HepG2 (cell line): ENCODE results near the gene MUC6. TPM values are rescaled to one million over a fixed set of nuclear protein-coding genes. Genes with fewer than 3 reads are reported as not detected.

Source experiments
- ASH2L ChIP-seq: fragments of 300-600, 200-600 bp; sonication (generic); IDR thresholded peaks from 2 replicates; pipeline ENCODE4 v1.7.0; 2017; ENCODE audit warnings: low read depth, mild to moderate bottlenecking, moderate library complexity, mixed read lengths, low read length; ENCODE audit not compliant: insufficient read length
- ELF3 ChIP-seq: IDR thresholded peaks from 2 replicates; pipeline ENCODE4 v1.6.1; 2016; ENCODE audit warnings: missing genetic modification reagents, missing compliant biosample characterization
- FOSL2 ChIP-seq: sonication (generic); formaldehyde crosslinking; IDR thresholded peaks from 2 replicates; pipeline ENCODE4 v1.4.0; 2020; ENCODE audit warnings: missing genetic modification reagents
- MAFK ChIP-seq, 2 experiments: IDR thresholded peaks in 1 of 2; conservative IDR thresholded peaks in 1 of 2; 2 replicates each; pipeline ENCODE4 v1.6.1; 2011; ENCODE audit warnings: improper control_type of control experiment in 2 of 2, low read length in 2 of 2
- MXI1 ChIP-seq: IDR thresholded peaks from 3 replicates; pipeline ENCODE4 v1.6.1; 2012; ENCODE audit warnings: low read depth, low read length, inconsistent platforms, borderline replicate concordance
- NKX3-1 ChIP-seq: sonication (generic); formaldehyde crosslinking; IDR thresholded peaks from 2 replicates; pipeline ENCODE4 v1.5.0; 2020; ENCODE audit warnings: missing genetic modification reagents
- TFDP2 ChIP-seq: sonication (generic); formaldehyde crosslinking; IDR thresholded peaks from 2 replicates; pipeline ENCODE4 v1.4.0; 2020; ENCODE audit warnings: missing genetic modification reagents
- ZIK1 ChIP-seq: sonication (generic); formaldehyde crosslinking; IDR thresholded peaks from 2 replicates; pipeline ENCODE4 v1.5.0; 2020; ENCODE audit warnings: mild to moderate bottlenecking, low read depth, missing genetic modification reagents, borderline replicate concordance
- ZKSCAN5 ChIP-seq: sonication (generic); formaldehyde crosslinking; IDR thresholded peaks from 2 replicates; pipeline ENCODE4 v1.5.1; 2020; ENCODE audit warnings: mild to moderate bottlenecking, missing genetic modification reagents
- ZNF407 ChIP-seq: sonication (generic); formaldehyde crosslinking; IDR thresholded peaks from one replicate; pipeline ENCODE4 v1.5.1; 2020; ENCODE audit warnings: mild to moderate bottlenecking, missing genetic modification reagents; ENCODE audit errors: not compliant biosample characterization
- ZNF646 ChIP-seq: sonication (generic); formaldehyde crosslinking; IDR thresholded peaks from 2 replicates; pipeline ENCODE4 v1.9.0; 2021; ENCODE audit warnings: mild to moderate bottlenecking, missing genetic modification reagents
- ZNF709 ChIP-seq: sonication (generic); formaldehyde crosslinking; IDR thresholded peaks from 2 replicates; pipeline ENCODE4 v1.5.0; 2020; ENCODE audit warnings: mild to moderate bottlenecking, missing genetic modification reagents
- polyA plus RNA-seq, 8 experiments: library from polyadenylated mRNA; depleted of rRNA in 3 of 8; stranded (reverse) in 7 of 8; unstranded in 1 of 8; fragments of >200 nt; fragmentation: Illumina TruSeq in 4 of 8; extraction: Trizol in 4 of 8; gene quantifications; 2 replicates each; pipeline versions ENCODE4 v1.2.1 to v1.2.3, GENCODE V29; 2011 to 2016; ENCODE audit warnings: low read depth in 4 of 8, missing spikeins in 1 of 8, mixed read lengths in 1 of 8; ENCODE audit not compliant: insufficient read depth in 1 of 8
- total RNA-seq, 5 experiments: library from RNA; depleted of rRNA; stranded (reverse); fragments of >200 nt; fragmentation: Illumina TruSeq; extraction: Trizol; gene quantifications; 2 replicates each; pipeline ENCODE4 v1.2.3, GENCODE V29; 2016; ENCODE audit warnings: low read depth in 1 of 5

The MUC6 gene
- total and polyA plus RNA-seq, 2 of the 13 experiments (the other 11 are each of a cell fraction or from before 2014, with no cell fraction given): not detected

GRCh38 chr11:1050581-1051355 is 14.2 kb upstream of the MUC6 start (continued):
- peak; percentile 44; the same call in 1 of the 3 replicates for TF ChIP-seq MXI1
- TF ChIP-seq ZIK1 (CRISPR knock-in tag): 0 out of 2 replicates have a peak, but pooled peaks have one; percentile 50
- no peak for TF ChIP-seq ZNF646 (CRISPR knock-in tag)
- no peak for TF ChIP-seq ZNF709
- TF ChIP-seq ELF3 (CRISPR knock-in tag): peak; percentile 39; the same call in 1 of the 2 replicates
- no peak for TF ChIP-seq TFDP2 (CRISPR knock-in tag)
- TF ChIP-seq ZKSCAN5 (CRISPR knock-in tag): no peak
- TF ChIP-seq NKX3-1: no peak
- TF ChIP-seq MAFK (conservative IDR thresholded peaks at IDR 0.05 in 1 of 2, IDR thresholded peaks at IDR 0.05 in 1 of 2; ENCODE audit: low read length in 2 of 2): no peak
- TF ChIP-seq ASH2L: no peak
- no peak for TF ChIP-seq ZNF407
- TF ChIP-seq FOSL2 (CRISPR knock-in tag): peak; percentile 35; the same call in 1 of the 2 replicates
